NOMO-1 (cell line): ENCODE results near the gene AQP3.
"Not testable (repeated sequence)": the region's sequence is repeated elsewhere in the genome, so short reads cannot be mapped to it uniquely, and the experiment has no call there.

Experiments used
- DNase-seq, 2 experiments: peaks; one replicate each; lab custom pipeline; 2025; ENCODE audit not compliant: unreplicated experiment in 2 of 2; lab: John Stamatoyannopoulos, UW

Gene AQP3

DNA sequence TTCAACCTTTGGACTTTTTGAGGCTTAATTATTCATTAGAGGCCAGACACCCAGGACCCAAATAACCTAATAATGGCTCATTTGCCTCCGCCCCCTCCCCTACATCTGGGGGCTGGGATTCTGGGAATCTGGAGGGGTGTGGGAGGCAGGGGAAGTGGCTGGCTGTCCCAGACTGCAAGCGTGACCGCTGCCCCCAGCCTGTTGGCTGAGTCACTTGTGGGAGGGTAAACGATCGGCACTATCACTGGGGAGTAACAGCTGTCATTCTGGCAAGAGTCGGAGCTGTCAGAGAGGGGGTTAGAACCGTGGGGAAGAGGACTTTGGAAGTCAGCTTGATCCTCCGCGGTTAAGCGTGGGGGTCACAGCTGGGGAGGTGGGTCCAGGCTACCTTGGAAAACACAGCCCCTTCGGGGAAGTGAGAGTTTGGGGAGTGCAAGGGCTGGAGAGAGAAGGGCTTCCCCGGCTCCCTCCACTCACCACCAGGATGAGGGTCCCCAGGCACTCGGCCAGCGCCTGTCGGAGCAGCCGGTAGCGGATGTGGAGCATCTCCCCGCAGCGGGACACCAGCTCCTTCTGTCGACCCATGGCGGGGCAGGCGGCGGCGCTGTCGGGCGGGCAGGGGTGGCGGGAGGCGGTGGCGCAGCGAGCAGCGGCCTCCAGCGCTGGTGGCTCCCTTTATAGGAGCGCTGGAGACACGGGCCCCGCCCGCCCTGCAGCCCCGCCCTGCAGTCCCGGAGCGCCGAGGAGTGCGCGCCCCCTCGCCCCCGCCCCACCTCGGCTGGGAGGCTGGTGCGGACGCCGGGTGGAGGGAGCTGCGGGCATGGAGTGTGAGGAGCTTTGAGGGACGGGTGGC is at the start of gene AQP3:
Gene AQP3, minus strand, starts transcription at position 648 of the 853 bp plus-strand sequence. Its CDS starts 63 bp downstream, at position 585.
- DNase-seq: peak; percentile 58 to 67

DNA sequence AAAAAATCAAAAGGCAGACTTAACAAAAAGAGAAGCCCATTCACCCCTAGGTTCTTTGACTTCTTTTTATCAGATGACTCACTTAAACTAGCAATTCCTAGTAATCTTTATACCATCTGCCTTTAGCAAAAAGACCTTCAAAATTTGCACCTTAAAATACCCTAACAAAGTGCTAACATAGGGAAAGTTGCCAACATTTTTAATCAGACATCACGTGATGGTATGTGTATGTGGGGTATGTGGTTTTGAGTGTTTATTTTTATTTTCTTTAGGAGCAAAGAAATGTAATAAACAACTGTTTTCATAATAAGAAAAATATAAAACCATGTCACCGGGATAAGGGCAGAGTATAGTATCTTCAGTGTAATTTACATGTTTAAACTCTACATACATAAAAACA is 46.4 kb upstream of the AQP3 start:
- not testable (repeated sequence) for DNase-seq

DNA sequence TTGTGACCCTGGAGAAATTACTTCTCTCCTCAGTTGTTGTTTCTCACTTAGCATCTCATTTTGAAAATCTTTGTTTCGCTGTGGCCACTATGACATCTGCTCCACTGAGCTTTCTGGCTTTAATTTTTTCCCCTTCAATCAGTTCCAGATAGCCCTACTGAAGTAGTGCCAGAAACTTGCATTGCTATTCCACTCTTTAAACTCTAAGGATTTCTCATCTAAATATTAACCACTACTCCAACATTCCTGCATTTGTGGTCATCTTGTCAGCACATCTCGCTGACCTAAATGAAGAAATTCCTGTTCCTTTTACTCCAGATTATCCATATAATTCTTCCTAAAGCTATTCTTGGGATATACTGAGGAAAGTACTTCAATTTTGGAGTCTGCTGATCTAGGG is 41.7 kb upstream of the AQP3 start:
- no peak for DNase-seq

DNA sequence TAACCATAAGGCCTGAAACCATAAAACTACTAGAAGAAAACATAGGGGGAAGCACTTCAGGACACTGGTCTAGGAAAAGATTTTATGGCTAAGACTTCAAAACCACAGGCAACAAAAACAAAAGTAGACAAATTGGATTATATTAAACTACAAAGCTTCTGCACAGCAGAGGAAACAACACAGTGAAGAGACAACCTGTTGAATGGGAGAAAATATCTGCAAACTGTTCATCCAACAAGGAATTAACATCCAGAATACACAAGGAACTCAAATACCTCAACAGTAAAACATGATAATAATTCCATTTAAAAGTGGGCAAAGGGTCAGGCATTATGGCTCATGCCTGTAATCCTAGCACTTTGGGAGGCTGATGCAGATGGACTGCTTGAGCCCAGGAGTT is 37.9 kb upstream of the AQP3 start:
- not testable (repeated sequence) for DNase-seq

DNA sequence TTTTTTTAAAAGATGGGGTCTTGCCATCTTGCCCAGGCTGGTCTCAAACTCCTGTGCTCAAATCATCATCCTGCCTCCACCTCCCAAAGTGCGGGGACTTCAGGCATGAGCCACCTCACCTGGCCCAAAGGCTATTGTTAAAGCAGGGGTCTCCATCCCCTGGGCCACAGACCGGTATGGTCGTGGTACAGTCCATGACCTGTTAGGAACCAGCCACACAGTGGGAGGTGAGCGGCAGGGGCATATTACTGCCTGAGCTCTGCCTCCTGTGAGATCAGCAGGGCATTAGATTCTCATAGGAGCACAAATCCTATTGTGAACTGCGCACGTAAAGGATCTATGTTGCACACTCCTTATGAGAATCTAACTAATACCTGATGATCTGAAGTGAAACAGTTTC is 33.6 kb upstream of the AQP3 start:
- no peak for DNase-seq

DNA sequence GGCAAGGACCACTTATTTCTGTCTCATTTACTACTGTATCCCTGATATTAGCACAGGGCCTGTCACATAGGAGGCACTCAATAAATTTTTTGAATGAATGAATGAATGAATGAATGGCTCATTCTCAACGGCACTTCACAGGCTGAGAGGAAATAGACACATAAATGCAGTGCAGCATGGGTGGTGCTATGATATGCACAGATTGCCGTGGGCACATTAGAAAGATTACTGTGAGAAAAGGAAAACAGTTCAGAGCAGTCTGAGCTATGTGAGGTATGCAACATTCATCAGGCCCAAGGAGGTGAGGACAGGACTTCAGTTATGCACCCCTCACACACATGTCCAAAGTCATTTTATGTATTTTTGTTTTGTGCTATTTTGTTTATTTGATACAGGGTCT is 32.7 kb upstream of the AQP3 start:
- no peak for DNase-seq

DNA sequence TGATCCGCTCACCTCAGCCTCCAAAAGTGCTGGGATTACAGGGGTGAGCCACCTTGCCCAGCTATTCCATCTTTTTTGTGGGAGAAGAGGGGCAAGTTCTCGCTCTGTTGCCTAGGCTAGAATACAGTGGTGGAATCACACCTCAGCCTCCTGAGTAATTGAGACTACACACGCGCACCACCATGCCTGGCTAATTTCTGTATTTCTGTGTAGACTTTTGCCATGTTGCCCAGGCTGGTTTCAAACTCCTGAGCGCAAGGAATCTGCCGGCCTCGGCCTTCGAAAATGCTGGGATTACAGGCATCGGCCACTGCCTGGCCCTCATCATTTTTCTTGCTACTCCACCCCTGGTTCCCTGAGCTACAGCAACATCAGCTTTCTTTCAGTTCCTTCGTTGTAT is 29.1 kb upstream of the AQP3 start:
- DNase-seq: no peak

DNA sequence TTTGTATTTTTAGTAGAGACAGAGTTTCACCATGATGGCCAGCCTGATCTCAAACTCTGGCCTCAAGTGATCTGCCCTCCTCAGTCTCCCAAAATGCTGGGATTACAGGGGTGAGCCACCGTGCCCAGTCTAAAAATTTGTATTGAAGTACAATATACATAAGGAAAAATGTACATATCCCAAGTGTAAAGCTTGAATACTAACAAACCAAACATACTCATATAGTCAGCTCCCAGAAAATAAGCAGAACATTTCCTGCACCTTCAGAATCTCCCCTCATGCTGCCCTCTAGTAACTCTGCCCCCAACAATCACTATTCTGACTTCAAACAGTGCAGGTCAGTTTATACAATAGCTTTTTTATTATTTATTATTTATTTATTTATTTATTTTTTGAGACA is 28.0 kb upstream of the AQP3 start:
- DNase-seq: no peak

DNA sequence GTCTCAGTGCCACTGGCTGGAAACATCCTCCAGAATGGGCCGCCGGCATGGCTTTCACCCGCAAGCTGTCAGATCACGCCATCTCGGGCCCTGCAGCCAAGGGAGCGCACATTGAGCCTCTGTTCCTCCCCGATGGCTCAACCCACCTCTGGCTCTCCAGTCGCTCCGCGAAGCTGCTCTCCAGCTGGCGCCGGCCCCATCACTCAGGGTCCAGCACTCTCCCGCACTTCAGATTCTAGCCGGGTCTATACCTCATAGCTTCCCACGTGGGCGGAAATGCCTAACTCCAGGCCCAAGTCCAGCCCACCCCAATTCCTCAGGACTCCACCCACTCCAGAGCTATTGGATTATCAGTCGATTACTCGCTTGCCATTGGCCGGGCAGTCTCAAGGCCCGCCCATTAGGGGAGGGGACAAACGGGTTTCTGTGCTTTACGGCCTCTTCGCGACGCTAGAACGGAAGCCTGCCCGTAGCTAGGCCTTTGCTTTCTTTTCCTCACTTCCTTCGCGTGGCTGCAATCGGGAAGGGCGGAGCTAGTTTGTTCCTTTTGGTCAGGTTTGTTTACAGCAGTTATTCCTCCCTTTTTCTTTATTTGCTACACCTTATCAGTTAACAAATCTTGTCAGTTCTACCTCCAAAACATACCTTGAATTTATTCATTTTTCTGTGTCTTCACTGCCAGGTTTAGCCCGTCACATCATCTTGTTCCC is 26.4 kb upstream of the AQP3 start, which contains the start of gene NOL6:
Gene NOL6, minus strand, starts transcription at position 282 of the 710 bp plus-strand sequence. Its CDS starts 82 bp downstream, at position 200.
- peak; percentile 100 for DNase-seq

DNA sequence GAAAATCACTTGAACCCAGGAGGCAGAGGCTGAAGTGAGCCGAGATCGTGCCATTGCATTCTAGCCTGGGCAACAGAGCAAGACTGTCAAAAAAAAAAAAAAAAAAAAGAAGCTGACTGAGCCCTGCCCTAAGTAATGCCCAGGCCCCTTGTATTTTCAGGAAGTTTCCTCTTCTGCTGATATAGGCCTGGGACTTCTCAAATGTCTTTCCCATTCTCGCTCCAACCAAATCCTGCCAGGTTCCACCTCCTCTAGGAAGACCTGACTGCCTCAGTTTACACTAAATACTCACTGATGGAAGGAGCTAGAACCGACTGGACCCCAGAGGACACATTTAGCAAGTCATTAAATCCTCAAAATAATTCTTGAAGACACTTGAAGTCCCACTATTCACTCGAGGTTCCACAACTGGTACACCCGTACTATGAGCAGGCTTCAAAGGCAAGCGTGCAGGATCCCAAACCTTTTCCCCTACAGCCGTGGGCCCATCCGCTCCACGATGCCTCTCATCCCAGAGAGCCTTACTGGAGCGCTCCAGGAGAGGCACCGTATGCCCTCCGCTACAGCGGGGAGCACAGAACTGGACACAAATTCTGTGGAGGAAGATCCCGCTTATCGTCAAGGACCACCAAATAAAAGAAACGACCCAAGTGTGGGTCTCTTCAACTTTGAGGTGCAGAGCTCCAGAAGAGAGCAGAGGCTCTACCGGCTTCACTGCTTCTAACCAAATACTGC is 25.7 kb upstream of the AQP3 start:
- DNase-seq: peak; percentile 15 to 16

DNA sequence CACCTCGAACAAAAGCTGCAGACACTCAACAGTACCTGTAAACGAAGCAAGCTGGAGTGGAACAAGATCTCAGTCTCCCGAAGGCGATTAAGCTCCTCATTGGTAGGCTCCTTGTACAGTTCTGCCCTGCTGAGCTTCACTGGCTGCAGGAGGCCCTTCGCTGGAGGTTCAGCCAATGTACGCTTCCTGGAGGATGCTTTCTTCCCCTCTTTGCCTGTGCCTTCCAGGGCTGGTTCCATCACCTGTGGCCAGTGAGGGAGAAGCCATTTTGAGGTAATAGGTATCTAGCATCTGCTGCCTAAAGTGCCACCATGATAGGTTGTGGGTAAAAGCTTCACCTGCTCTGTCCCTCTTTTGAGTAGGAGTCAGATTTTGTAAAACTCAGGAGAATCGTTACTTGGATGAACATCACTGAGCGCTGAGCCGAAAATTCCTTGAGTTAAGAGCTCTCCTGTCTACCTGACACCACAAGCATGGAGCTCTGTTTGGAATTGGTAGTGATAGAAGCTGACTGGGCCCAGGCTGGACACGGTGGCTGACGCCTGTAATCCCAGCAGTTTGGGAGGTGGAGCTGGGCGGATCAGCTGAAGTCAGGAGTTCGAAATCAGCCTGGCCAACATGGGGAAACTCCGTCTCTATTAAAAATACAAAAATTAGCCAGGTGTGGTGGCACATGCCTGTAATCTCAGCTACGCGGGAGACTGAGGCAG is 24.9 kb upstream of the AQP3 start:
- no peak for DNase-seq

DNA sequence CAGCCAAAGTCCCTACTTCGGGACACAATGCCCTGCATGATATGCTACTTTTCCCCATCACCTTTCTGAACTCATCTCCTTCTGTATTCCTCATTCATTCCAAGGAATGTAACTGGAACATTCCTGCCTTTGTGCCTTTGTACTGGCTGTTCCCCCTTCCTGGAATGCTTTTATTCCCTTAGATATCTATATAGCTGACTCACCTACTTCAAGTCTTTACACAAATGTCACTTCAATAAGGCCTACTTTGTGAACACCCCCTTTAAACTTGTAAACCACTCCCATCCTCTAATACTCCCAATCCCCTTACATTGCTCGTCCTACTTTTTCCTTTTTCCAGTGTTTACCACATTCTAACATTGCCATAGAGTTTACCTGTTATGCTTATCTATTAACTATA is 24.0 kb upstream of the AQP3 start:
- no peak for DNase-seq

DNA sequence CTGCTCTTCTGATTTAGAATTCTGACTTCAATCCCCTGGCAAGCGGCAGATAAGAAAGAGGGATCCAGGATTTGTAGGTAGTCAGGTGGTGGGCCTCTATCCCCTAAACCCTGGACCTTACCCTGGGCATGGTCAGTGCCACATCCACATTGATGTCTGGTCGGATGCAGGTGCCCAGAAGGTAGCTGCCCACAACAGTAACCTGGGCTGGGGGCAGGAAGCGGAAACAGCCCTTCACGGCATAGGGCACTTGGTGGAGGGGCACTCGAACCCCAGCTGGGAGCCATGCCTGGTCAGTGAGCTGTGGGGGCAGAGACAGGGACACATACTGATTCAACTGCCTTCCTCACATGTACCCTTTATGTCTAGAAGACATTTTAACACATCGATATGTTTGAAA is 22.5 kb upstream of the AQP3 start:
- DNase-seq: no peak

DNA sequence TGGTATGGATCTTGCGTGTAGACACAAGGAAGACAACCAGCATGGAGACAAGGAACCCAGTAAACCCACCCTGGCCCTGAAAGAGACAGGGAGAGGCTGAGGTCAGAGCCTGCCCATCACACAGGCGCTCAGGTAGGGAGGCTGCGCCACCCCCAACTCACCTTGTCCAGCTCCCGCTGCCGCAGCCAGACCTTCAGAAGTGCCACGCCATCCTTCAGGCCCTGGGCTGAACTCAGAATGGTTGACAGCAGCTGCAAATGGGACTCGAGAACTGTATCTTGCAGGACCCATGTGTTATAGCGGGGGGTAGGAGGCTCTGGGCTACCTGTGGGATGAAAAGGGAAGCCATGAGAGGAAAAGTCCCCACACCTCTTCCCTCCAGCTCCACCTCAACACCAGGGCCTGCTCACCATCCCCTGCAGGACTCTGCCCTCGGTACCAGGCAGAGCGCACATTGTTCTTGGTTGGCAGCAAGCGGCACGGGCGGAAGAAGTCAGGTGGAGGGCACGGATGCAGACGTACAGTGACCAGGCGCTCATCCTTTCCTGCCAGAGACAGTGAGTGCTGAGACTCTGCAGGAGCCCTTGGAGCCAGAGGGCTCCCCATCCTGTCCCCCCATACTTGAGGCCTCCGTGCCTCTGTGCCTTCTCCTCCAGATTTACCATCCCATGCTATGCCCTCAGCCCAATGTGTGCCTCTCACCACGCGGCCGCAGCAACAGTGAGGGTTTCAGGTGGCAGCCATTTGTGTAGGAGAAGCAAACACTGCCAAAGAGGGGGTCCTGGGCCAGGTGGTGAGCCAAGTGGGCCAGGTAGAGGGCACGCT is 21.6 kb upstream of the AQP3 start:
- DNase-seq: no peak

DNA sequence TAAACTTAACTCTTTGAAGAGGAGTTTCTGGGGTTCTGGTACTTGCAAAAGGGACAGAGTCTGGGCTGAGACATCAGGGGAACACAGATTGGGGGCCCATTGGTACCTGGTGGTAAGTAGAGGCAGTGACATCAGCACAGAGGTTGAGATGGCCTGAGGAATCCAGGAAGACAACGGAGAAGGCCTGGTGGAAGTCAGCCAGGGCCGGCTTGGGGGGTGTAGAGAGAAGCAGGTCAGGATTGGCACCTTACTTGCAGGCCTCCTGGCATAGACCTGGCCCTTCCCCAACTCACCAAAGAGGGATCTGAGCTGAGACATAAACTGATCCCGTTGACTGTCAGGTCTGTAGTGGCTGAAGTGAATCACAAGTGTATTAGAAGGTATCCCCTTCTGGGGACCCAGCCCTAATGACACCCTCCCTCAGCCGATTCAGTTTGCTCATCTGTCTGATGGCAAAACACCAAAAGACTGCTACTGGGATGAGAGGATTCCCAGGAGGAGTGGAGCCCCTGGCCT is 20.9 kb upstream of the AQP3 start:
- DNase-seq: no peak

DNA sequence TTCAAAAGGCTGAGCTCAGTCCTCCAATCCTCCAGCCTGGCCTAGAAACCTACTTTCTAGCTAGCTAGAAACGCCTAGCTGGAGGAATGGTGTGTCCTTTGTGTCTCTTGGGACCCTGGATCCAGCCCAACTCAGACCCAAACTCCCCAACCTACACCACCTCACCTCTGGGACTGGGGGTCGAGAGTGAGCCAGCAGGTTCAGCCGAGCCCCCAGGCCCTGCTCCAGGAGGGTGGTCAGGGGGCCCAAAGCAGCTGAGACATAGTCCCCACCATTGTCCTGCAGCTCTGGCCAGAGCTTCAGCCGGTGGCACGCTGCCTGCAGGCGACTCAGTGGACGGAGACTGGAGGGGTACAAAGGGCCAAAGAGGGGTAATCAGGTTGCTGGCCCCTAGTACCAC is 20.1 kb upstream of the AQP3 start:
- DNase-seq: no peak

DNA sequence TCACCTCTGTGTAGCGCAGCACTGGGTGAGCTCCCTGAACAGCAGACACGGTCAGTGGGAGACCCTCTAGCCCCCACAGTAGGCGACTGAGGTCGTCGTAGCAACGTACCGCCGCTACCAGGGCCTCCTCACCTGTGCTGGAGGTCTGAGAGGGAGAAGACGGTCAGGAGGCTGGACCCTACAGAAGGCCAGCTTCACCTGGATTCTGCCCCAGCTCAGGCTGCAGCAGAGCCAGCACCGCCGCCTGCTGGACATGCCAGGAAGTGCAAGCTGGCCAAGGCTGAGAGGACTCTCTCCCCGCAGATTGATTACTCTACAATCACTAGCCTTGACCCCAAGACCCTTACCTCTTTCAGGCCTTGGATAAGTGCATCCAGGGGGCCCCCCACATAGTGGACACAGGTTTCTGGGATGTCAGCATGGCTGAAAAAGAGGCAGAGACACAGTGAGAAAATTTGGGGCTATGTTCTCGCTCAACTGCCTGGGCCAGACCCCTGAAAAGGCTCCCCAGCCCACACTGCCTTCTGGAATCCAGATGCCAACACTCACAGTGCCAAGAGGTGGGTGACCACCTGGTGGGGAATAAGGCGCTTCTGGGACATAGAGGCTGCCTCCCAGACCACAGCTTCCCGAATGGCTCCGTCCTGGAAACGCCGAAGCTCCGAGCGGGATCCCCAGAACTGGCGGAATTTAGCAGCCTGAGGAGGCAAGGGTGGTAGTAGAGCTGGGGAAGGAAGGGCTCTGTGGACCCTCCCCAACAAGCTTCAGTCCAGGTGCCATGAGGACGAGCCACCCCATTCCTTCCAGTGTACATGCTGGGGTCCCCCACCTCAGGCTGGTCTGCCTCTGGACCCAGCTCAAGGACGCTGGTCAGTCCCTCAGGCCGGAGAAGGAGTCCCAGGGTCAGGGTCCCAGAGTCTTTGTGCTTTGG is 19.4 kb upstream of the AQP3 start:
- DNase-seq: peak; percentile 37 to 43
